DOHH2 (cell line): ENCODE data around the gene CHTF8.
A peak's percentile ranks its signal among the peaks of the same experiment; 100 is the strongest.

Experiments used
- H3F3A ChIP-seq: fragments of 200-600 bp; sonication (generic), shearing (Covaris generic); 2 replicates; pipeline ENCODE4 v1.6.0; 2016; ENCODE audit warnings: antibody characterized with exemption, mild to moderate bottlenecking; ENCODE audit not compliant: control insufficient read depth, insufficient read depth
- H3K27ac ChIP-seq: fragments of 200-600 bp; sonication (generic); 2 replicates; pipeline ENCODE4 v1.5.1; 2014; ENCODE audit warnings: low read depth, mild to moderate bottlenecking, low read length, moderate library complexity
- H3K27me3 ChIP-seq: fragments of 200-600 bp; sonication (generic); 2 replicates; pipeline ENCODE4 v1.6.1; 2014; ENCODE audit warnings: mild to moderate bottlenecking, low read length, mixed read lengths; ENCODE audit not compliant: control insufficient read depth
- H3K36me3 ChIP-seq: fragments of 200-600 bp; sonication (generic); 2 replicates; pipeline ENCODE4 v1.6.1; 2014; ENCODE audit warnings: mild to moderate bottlenecking, low read length, moderate library complexity, mixed read lengths; ENCODE audit not compliant: control insufficient read depth
- H3K4me1 ChIP-seq: fragments of 200-600 bp; sonication (generic); 2 replicates; pipeline ENCODE4 v1.6.1; 2014; ENCODE audit warnings: mild to moderate bottlenecking, low read length, mixed read lengths; ENCODE audit not compliant: control insufficient read depth
- H3K4me2 ChIP-seq: fragments of 200-600 bp; sonication (generic); 2 replicates; pipeline ENCODE4 v1.6.0; 2014; ENCODE audit warnings: mild to moderate bottlenecking, low read length, moderate library complexity
- H3K4me3 ChIP-seq: fragments of 200-600 bp; sonication (generic); 2 replicates; pipeline ENCODE4 v1.5.1; 2014; ENCODE audit warnings: mild to moderate bottlenecking, low read length, mixed read lengths
- H3K79me2 ChIP-seq: fragments of 200-600 bp; sonication (generic); 2 replicates; pipeline ENCODE4 v1.6.1; 2014; ENCODE audit warnings: mild to moderate bottlenecking, low read length, mixed read lengths; ENCODE audit not compliant: control insufficient read depth
- H3K9me2 ChIP-seq: fragments of 200-600 bp; sonication (generic); replicated peaks from 2 replicates; pipeline ENCODE4 v1.6.1; 2014; ENCODE audit warnings: mild to moderate bottlenecking, low read length, mixed read lengths; ENCODE audit not compliant: control insufficient read depth
- H3K9me3 ChIP-seq: fragments of 200-600 bp; sonication (generic); 2 replicates; pipeline ENCODE4 v1.6.1; 2014; ENCODE audit warnings: antibody characterized with exemption, low read length, mixed read lengths; ENCODE audit not compliant: control insufficient read depth, insufficient read depth
- H4K20me1 ChIP-seq: fragments of 200-600 bp; sonication (generic); 2 replicates; pipeline ENCODE4 v1.6.0; 2014; ENCODE audit warnings: low read depth, mild to moderate bottlenecking, antibody characterized with exemption, low read length, moderate library complexity; ENCODE audit not compliant: control insufficient read depth, insufficient read depth
- EZH2phosphoT487 ChIP-seq: fragments of 200-600 bp; sonication (generic); IDR thresholded peaks from 2 replicates; pipeline ENCODE4 v1.6.1; 2017; ENCODE audit warnings: borderline replicate concordance, mild to moderate bottlenecking, antibody characterized with exemption, low read length, moderate library complexity, mixed read lengths
- TF ChIP-seq, protein P1 (sequence below): fragments of 200-600 bp; sonication (generic); IDR thresholded peaks from one replicate; pipeline ENCODE4 v1.5.1; 2014; ENCODE audit warnings: antibody characterized with exemption, mild to moderate bottlenecking, low read depth, low read length; ENCODE audit not compliant: poor library complexity, severe bottlenecking

Gene CHTF8

DNA sequence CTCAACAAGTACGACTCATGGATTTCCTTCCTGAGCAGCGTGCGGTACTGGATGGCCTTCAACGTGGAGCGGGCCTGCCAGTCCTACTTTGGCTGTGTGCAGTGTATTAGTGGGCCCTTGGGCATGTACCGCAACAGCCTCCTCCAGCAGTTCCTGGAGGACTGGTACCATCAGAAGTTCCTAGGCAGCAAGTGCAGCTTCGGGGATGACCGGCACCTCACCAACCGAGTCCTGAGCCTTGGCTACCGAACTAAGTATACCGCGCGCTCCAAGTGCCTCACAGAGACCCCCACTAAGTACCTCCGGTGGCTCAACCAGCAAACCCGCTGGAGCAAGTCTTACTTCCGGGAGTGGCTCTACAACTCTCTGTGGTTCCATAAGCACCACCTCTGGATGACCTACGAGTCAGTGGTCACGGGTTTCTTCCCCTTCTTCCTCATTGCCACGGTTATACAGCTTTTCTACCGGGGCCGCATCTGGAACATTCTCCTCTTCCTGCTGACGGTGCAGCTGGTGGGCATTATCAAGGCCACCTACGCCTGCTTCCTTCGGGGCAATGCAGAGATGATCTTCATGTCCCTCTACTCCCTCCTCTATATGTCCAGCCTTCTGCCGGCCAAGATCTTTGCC, 17.9 kb downstream of the CHTF8 start:
- Histone ChIP-seq H3K79me2 (peaks cover 6% of the 10 kb centered on the region; the same call in 1 of the 2 replicates), H3K9me2 (no peaks in the 10 kb centered on the region), H3K9me3 (no peaks in the 10 kb centered on the region), H3K4me1 (no peaks in the 10 kb centered on the region), H4K20me1 (peaks cover 14% of the 10 kb centered on the region; the same call in 1 of the 2 replicates), H3F3A (peaks cover 6% of the 10 kb centered on the region), H3K27ac (no peak overlapping the region), H3K36me3 (peaks cover 41% of the 10 kb centered on the region), H3K4me3 (no peak overlapping the region), H3K27me3 (no peaks in the 10 kb centered on the region), H3K4me2 (no peak overlapping the region)
- TF ChIP-seq, protein P1, sequence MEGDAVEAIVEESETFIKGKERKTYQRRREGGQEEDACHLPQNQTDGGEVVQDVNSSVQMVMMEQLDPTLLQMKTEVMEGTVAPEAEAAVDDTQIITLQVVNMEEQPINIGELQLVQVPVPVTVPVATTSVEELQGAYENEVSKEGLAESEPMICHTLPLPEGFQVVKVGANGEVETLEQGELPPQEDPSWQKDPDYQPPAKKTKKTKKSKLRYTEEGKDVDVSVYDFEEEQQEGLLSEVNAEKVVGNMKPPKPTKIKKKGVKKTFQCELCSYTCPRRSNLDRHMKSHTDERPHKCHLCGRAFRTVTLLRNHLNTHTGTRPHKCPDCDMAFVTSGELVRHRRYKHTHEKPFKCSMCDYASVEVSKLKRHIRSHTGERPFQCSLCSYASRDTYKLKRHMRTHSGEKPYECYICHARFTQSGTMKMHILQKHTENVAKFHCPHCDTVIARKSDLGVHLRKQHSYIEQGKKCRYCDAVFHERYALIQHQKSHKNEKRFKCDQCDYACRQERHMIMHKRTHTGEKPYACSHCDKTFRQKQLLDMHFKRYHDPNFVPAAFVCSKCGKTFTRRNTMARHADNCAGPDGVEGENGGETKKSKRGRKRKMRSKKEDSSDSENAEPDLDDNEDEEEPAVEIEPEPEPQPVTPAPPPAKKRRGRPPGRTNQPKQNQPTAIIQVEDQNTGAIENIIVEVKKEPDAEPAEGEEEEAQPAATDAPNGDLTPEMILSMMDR, result no peak
- TF ChIP-seq EZH2phosphoT487, result no peak

DNA sequence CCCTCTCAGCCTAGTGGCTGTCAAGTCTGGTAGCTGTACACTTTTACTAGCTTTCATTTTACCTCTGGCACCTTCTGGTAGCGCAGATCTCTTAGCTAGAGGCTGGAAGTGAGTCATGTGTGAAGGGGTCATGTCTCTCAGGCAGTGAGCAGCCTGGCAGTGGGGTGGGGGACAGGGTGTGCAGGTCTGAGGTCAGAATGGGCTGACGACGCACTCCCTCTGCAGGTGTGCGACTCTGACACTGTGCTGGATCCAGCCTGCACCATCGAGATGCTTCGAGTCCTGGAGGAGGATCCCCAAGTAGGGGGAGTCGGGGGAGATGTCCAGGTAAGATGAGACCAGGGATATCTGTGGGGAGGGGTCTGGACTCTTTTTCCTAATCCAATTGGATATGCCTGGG, 19.2 kb downstream of the CHTF8 start:
- H3K9me3 ChIP-seq, result no peaks in the 10 kb centered on the region
- H3K79me2 ChIP-seq, result peaks cover 5% of the 10 kb centered on the region; the same call in 1 of the 2 replicates
- TF ChIP-seq, protein P1, result no peak
- no peak for TF ChIP-seq EZH2phosphoT487
- no peak overlapping the region for H3K4me3 ChIP-seq
- H4K20me1 ChIP-seq, result peaks cover 11% of the 10 kb centered on the region; the same call in 1 of the 2 replicates
- H3K36me3 ChIP-seq, result peaks cover 29% of the 10 kb centered on the region
- H3K4me2 ChIP-seq, result no peak overlapping the region
- no peaks in the 10 kb centered on the region; the same call in 1 of the 2 replicates for H3K27me3 ChIP-seq
- H3K27ac ChIP-seq, result no peak overlapping the region
- peaks cover 6% of the 10 kb centered on the region for H3F3A ChIP-seq
- H3K9me2 ChIP-seq, result no peaks in the 10 kb centered on the region
- H3K4me1 ChIP-seq, result peaks cover 2% of the 10 kb centered on the region

DNA sequence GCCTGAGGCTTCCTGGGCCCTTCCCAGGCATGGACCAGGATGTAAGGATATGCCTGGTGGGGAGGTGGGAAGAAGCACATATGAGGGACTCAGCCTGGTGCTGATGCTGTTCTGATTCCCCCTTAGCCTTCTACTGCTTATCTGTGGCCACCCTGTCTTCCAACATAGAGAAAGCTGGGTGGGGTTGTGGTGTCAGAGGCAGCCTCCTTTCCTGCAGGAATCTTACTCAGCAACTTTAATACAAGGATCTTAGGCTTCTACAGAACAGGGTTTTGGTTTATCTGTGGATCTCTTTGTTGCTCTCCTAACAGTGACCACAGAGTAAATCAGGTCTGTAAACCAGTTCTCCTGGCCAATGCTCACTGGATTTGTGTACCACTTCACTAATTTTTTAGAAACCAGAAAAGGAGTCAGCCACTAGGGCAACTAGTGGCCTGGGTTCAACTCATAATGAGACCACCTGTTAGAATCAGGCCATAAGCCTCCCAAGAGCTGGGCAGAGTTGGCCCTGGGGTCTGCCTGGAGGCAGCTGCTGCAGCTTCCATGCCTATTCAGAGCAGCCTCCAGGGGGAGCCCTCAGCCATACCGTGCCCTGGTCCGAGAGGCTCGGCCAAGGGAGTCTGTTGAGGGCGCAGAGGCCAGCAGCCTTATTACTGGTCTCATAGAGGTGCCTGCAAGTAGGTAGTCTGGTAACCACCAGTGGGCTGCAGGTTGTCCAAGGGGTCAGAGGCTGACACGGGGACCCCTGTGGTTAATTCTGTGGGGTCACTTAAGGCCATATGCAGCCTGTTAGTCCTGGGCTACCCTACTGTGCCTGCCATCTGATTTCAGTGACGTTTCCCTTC, 19.9 kb downstream of the CHTF8 start:
- Histone ChIP-seq H3K9me2 (no peaks in the 10 kb centered on the region), H3K4me3 (no peak overlapping the region), H3K4me1 (peaks cover 9% of the 10 kb centered on the region), H3K9me3 (no peaks in the 10 kb centered on the region), H3K4me2 (no peak overlapping the region), H3K36me3 (peaks cover 22% of the 10 kb centered on the region), H3K27ac (no peak overlapping the region), H3K79me2 (peaks cover 5% of the 10 kb centered on the region; the same call in 1 of the 2 replicates), H3F3A (peaks cover 4% of the 10 kb centered on the region), H3K27me3 (peaks cover 3% of the 10 kb centered on the region), H4K20me1 (peaks cover 11% of the 10 kb centered on the region; the same call in 1 of the 2 replicates)
- TF ChIP-seq, protein P1, result peak; percentile 84
- TF ChIP-seq EZH2phosphoT487, result no peak
